Measurements from ENCODE around the gene NRN1. TPM values are rescaled to one million over a fixed set of nuclear protein-coding genes. Genes with fewer than 3 reads are reported as not detected.

NRN1 gene
- polyA plus RNA-seq, 1 of the 3 experiments (the other 2 are of a cell fraction): 8.9 TPM

DNA sequence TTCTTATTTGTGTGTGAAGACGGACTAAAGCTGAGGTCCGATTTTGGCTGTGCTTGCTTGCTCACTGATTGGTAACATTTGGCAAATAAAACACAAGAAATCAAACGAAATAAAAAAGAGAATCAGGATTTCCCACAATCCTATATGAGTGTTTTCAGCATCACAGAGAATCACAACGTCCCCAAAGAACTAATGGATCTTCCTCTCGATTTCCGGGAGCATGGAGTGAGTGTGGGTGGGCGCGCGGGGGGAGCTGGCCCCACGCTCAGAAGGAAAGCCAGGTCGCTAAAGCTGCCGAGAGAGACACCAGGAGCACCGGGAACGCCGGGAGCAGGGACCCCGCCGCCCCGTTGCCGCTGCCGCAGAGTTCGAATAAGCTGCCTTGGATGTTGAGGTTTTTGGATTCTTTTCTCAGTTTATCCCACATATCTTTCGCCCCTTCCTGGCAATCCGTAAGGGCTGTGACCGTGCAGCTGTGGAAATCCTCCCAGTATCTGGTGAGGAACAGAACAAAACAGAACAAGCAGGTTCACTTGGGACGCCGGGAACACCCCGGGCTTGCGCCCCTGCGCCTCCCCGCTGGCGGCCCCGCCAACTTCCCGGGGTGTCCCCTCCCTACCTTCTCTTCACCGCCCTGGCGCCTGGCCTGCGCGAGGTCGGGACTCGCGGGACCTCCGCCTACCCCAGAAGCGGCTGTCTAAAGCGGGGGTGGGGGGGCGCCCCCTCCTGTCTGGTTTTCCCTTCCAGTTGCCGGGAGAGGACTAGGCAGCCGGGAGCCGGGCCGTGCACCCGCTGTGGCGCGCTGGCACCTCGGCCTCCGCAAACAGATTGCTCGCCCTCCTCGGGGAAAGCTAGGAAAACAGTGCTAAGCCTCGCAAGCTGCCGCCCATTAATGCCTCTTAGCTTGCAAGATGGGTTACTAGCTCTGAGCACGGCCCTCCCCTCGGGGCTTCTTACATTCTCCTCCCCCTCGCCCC lies 7.7 kb downstream of the NRN1 start:
- no peaks in the 10 kb centered on the region for H3K9me3 ChIP-seq
- CTCF ChIA-PET: interaction anchor here (0.8 to 1.7 kb wide), 3 partner anchors 10 to 233 kb away, joined by 3 read pairs; no protein-coding TSS in a partner anchor

DNA sequence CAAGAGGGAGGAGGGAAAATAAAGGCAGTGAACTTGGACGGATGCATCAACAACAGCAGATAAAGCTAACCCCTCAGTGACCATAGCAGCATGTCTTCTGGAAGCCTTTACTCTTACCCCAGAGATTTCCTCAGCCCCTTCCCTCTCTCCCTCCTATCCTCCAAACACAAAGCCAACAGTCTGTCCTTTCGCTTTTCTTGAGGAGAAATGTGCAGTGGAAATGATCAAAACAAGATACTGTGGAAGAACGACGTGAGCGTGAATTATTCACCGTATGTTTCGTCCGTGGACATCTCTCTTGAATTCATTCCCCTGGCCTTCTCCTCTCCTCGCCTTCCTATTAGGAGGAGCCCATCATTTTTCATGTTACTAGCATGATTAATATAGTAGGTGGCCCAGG lies 8.5 kb downstream of the NRN1 start:
- Histone ChIP-seq H3K9me2 (no peaks in the 10 kb centered on the region), H3K4me2 (no peak overlapping the region), H3K4me3 (ENCODE audit: low read depth in 2 of 2, low read length in 1 of 2) (no peak overlapping the region), H3K27ac (ENCODE audit: low read depth in 2 of 2, low read length in 1 of 2) (no peak overlapping the region), H3K79me2 (ENCODE audit: insufficient read depth) (no peaks in the 10 kb centered on the region), H4K20me1 (ENCODE audit: insufficient read depth) (no peaks in the 10 kb centered on the region), H2AFZ (ENCODE audit: low read depth) (no peak overlapping the region), H3K27me3 (ENCODE audit: insufficient read depth) (peaks cover 60% of the 10 kb centered on the region), H3K9ac (no peak overlapping the region), H3K36me3 (replicated peaks in 1 of 2; ENCODE audit: control insufficient read depth in 1 of 2, insufficient read depth in 2 of 2, low read length in 1 of 2) (no peaks in the 10 kb centered on the region), H3K9me3 (no peaks in the 10 kb centered on the region), H3K4me1 (ENCODE audit: control insufficient read depth in 1 of 2, insufficient read depth in 2 of 2, low read depth in 1 of 2, low read length in 1 of 2) (peaks cover 3 to 17% of the 10 kb centered on the region in 2 experiments; a peak in 2 of 4 replicates), H3F3A (replicated peaks; ENCODE audit: insufficient read depth) (no peaks in the 10 kb centered on the region)
- POLR2A ChIA-PET: no interaction called here
- TF ChIP-seq RAD21 (IDR thresholded peaks at IDR 0.05; ENCODE audit: low read length) (no peak), JUND (IDR thresholded peaks at IDR 0.05) (no peak), TEAD4 (IDR thresholded peaks at IDR 0.05; ENCODE audit: borderline replicate concordance, insufficient read depth) (no peak), POLR2AphosphoS5 (IDR thresholded peaks at IDR 0.05; ENCODE audit: low read depth, low read length) (no peak), YY1 (IDR thresholded peaks at IDR 0.05; ENCODE audit: low read depth) (no peak), USF1 (IDR thresholded peaks at IDR 0.05; ENCODE audit: borderline replicate concordance, low read depth) (no peak), CHD2 (IDR thresholded peaks at IDR 0.05; ENCODE audit: low read length, partially characterized antibody) (no peak), SMC3 (IDR thresholded peaks at IDR 0.05; ENCODE audit: low read depth, low read length) (no peak)
- WGBS (ENCODE audit: low lambda C conversion rate): 83% methylated on average over 9 of the region's 9 CpGs
- CTCF ChIA-PET: interaction anchor here (0.8 to 1.7 kb wide), 4 partner anchors 9 to 232 kb away, joined by 3 read pairs; partner anchors contain the start of gene NRN1
- DNase-seq: no peak

More for the DNA sequence above, 7.7 kb downstream of the NRN1 start:
- peak overlapping the region; percentile 28; the same call in 1 of the 2 replicates for H3K4me2 ChIP-seq
- H3K27me3 ChIP-seq (ENCODE audit: insufficient read depth): peaks cover 67% of the 10 kb centered on the region
- no peak overlapping the region for H3K9ac ChIP-seq
- H3F3A ChIP-seq (replicated peaks; ENCODE audit: insufficient read depth): no peaks in the 10 kb centered on the region
- 49% methylated on average over 41 of the region's 60 CpGs for WGBS (ENCODE audit: low lambda C conversion rate)
- no peak overlapping the region for H2AFZ ChIP-seq (ENCODE audit: low read depth)
- POLR2A ChIA-PET: no interaction called here
- TF ChIP-seq CTCF (IDR thresholded peaks at IDR 0.05) (peak; percentile 24), EZH2phosphoT487 (IDR thresholded peaks at IDR 0.05; ENCODE audit: borderline replicate concordance, low read depth) (no peak)
- H3K79me2 ChIP-seq (ENCODE audit: insufficient read depth): no peaks in the 10 kb centered on the region
- peak; percentile 49 for DNase-seq
- H3K27ac ChIP-seq (ENCODE audit: low read depth in 2 of 2, low read length in 1 of 2): no peak overlapping the region; a peak in 1 of 4 replicates
- no peaks in the 10 kb centered on the region for H3K36me3 ChIP-seq (replicated peaks in 1 of 2; ENCODE audit: control insufficient read depth in 1 of 2, insufficient read depth in 2 of 2, low read length in 1 of 2)
- H4K20me1 ChIP-seq (ENCODE audit: insufficient read depth): no peaks in the 10 kb centered on the region
- H3K4me3 ChIP-seq (ENCODE audit: low read depth in 2 of 2, low read length in 1 of 2): no peak overlapping the region
- peaks cover 3 to 17% of the 10 kb centered on the region in 2 experiments; a peak in 2 of 4 replicates for H3K4me1 ChIP-seq (ENCODE audit: control insufficient read depth in 1 of 2, insufficient read depth in 2 of 2, low read depth in 1 of 2, low read length in 1 of 2)
- H3K9me2 ChIP-seq: no peaks in the 10 kb centered on the region

Data from SK-N-SH (cell line).